Activated CD8-positive, alpha-beta memory T cell treated with anti-CD3 and anti-CD28 coated beads for 1 hour (primary cell): ENCODE results near the gene DDI2.
"Not testable (repeated sequence)": the region's sequence is repeated elsewhere in the genome, so short reads cannot be mapped to it uniquely, and the experiment has no call there.

Source experiments
- DNase-seq, 2 donors: peaks; one replicate each; pipeline ENCODE4 v3.0.0-alpha.2; 2020; ENCODE audit warnings: low read depth in 1 of 2; ENCODE audit errors: extremely low read depth in 1 of 2

The DDI2 gene

GRCh38 chr1:15633756-15634420, 16.6 kb downstream of the DDI2 start:
- DNase-seq, result no peak

GRCh38 chr1:15636436-15636835, 19.2 kb downstream of the DDI2 start:
- DNase-seq, result no peak

- no peak for DNase-seq
Measured at GRCh38 chr1:15637826-15638225, 20.6 kb downstream of the DDI2 start.

- DNase-seq, result no peak
Measured at GRCh38 chr1:15639262-15639661, 22.0 kb downstream of the DDI2 start.

GRCh38 chr1:15639931-15640330, 22.7 kb downstream of the DDI2 start:
- DNase-seq, result no peak

- no peak for DNase-seq
Measured at GRCh38 chr1:15640667-15641066, 23.4 kb downstream of the DDI2 start.

DNA sequence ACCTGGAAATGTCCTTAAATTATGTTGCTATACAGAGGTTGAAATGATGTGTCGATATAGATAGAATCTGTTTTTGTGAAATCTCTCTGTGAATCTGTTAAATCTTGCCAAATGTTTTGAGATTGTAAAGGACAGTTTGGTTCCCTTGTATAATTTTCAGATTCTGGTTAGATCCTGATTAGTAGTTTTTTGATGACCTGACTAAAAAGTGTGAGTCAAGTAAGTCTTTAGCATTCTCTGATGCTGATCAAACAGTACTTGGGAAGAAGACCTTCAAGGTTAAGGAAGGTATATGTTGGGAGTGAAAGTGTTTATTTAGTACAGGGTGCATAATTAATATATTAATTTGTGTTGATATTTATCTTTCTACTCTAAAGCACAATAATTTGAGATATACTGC, 32.7 kb downstream of the DDI2 start:
- no peak for DNase-seq

DNA sequence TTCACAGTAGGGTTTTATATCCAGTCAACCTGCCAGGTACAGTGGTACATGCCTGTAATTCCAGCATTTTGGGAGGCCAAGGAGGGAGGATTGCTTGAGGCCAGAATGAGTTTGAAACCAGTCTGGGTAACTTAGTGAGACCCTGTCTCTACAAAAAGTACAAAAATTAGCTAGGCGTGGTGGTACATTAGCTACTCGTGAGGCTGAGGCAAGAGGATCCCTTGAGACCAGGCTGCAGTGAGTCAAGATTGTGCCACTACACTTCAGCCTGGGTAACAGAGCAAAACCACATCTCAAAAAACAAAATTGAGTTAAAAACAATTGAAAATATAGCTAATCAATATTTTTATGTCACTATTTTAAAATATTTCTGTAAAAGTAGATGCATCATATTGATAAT, 33.2 kb downstream of the DDI2 start:
- no peak for DNase-seq

- not testable (repeated sequence) for DNase-seq
Measured at GRCh38 chr1:15652130-15652529, 34.9 kb downstream of the DDI2 start.

DNA sequence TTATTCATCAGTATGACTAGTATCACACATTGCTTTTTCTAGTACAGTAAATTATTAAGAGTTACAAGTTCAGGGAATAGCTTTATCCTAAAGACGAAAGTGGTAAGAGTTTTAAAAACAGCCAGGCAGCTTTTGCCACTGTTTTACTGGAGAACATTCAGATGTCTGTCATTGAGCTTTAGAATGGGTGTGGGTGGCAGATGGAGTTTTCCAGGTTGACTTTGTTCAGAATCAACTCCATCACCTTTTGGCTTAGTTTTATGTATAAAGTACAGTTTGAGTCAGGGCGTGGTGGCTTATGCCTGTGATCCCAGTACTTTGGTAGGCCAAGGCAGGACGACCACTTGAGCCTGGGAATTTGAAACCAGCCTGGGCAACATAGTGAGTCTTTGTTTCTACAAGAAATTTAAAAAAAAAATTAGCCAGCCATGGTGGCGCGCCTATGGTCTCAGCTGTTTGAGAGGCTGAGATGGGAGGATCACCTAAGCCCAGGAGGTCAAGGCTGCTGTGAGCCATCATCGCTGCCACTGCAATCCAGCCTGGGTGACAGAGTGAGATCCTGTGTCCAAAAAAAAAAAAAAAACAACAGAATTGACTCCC, 36.9 kb downstream of the DDI2 start:
- no peak for DNase-seq

DNA sequence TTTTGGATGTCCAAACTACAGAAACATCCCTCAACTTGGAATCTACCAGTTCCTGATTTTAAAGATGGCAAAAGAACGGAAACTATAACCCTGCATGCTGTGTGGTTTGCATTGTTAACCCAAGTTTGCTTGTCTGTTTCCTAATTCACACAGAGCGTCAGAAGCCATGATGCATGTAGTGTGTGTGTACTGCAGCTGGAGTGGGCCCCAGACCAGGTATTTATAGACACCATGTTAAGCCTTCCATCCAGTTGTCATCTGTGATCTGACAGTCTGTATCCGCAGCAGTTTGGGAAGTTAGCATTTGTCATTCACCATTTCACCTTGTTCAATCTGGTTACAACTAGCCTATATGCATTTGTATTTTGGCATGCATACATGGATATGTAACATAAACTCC, 39.2 kb downstream of the DDI2 start:
- DNase-seq, result no peak

- DNase-seq, result no peak
Measured at GRCh38 chr1:15657021-15657420, 39.8 kb downstream of the DDI2 start.

- no peak for DNase-seq
Measured at GRCh38 chr1:15660151-15660550, 42.9 kb downstream of the DDI2 start.

DNA sequence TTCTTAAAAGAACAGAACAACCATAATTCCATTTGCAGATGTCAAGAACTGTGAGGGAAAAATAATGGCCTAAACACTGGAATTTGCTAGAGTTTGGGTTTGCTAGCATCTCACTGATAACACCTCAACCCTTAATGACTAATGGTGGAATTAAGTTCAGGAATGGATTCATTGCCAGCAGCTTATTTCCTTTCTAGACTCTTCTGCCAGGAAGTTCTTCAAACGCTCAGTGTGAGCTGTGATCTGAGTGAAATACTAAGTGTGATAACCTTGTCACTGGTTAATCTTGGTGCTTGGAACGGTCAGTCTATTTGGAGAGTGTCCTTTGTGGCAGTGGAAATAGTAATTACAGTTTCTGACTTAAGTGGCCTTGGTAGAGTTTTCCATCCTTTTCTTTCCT, 45.2 kb downstream of the DDI2 start:
- no peak for DNase-seq

DNA sequence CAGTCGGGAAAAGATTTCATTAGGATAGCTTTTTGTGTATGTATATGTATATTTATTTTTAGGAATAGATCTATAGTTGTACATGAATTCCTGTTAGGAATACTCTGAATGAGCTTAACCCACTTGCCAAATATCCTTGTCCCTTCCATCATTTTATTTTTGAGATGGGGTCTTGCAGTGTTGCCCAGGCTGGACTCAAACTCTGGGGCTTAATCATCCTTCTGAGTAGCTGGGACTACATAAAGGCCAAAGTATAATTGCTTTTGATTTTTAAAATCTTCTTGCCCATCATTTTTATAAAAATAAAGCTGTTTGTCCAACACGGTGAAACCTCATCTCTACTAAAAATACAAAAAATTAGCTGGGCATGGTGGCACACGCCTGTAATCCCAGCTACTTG, 46.7 kb downstream of the DDI2 start:
- no peak for DNase-seq

- no peak for DNase-seq
Measured at GRCh38 chr1:15667362-15667761, 50.1 kb downstream of the DDI2 start.

DNA sequence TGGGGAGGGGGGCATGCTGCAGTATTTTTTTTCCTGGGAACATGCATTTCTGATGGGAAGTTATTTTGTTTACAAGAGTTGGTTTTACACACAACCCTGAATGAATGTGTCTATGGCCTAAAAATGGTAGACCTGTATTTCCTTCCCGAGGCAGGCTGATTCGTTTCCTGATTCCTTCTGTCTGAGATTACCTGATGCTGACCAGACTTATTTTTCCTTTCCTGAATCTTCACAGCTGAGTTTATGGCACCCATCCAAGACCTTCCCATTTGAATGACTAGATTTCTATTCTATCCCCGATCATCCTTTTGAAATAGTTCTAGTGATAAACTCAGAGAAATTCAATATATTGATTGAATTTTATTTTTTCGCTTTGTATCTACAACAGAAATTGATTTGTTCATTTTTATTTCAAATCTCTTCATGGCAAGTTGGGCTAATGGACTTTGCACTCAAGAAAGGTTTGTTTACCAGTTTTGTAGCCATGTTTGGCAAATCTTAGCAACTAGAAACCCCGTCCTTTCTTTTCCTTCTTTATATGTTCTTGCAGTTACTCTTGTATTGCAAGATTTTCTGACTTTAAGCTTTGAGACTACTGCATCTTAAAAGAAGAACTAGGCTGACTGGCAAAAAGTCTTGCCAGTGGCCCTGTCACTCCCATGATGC, 51.0 kb downstream of the DDI2 start:
- no peak for DNase-seq

DNA sequence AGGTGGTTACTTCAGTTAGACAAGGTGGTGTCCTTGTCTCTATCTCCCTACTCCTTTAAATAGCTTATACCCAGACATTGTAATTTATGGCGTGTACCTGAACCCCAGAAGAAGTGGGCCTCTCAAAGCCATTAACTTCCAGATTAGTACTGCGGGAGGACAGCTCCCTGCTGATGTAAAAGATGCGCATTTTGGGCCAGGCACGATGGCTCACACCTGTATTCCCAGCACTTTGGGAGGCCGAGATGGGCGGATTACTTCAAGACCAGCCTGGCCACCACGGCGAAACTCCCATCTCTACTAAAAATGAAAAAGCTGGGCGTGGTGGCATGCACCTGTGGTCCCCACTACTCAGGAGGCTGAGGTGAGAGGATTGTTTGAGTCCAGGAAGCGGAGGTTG, 51.8 kb downstream of the DDI2 start:
- DNase-seq, result no peak

DNA sequence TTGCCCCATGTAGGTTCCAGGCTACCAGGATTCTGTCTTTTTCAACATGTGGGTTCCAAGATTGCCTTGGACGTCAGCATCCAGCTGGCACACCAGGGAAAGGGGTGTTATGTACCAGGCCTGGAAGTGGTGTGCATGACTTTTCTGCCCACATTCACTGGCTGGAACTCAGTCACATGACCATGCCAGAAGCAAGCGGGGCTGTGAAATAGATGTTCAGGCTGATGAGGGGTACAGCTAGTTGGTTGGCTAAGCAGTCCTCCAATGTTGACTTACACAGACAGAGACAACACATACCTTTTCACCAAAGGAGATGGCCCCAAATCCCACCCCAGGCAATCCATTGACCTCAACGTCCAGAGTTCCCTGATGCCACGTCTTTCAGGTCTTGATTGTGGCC, 52.6 kb downstream of the DDI2 start:
- no peak for DNase-seq

DNA sequence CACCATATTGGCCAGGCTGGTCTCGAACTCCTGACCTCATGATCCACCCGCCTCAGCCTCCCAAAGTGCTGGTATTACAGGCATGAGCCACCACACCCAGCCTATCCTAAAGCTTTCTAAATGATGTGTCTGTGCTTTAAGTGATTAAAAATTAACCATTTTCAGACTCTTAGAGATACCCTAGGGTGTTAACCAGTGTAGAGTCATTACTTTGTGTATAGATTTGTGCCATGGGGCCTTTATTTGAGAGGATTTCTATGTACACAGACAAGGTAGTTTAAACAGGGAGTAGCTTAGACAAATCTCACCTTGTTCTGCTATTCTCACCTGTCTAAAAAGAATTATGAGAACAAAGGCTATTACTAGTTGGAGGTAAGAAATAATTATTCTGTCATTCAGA, 54.2 kb downstream of the DDI2 start:
- DNase-seq, result no peak

- no peak for DNase-seq
Measured at GRCh38 chr1:15674386-15675159, 57.3 kb downstream of the DDI2 start.

DNA sequence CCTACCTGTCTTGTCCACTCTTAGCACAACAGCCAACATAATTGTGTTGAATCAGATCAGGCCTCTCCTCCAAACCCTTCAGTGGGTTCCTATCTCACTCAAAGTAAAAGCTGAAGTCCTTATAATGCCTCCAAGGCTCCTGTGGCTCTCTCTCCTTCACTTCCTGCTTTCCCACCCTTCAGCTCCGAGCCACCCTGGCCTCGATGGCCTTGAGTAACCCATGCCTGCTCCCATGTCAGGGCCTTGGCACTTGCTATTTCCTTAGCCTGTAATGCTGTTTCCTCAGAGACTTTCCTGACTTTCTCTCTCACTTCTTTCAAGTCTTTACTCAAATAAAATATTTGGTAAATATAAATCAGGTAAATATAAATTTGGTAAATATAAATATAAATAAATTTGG, 58.8 kb downstream of the DDI2 start:
- DNase-seq, result no peak
